ENCODE measurements around the gene NBPF11.
"Not testable (repeated sequence)": the region's sequence is repeated elsewhere in the genome, so short reads cannot be mapped to it uniquely, and the experiment has no call there.

DNA sequence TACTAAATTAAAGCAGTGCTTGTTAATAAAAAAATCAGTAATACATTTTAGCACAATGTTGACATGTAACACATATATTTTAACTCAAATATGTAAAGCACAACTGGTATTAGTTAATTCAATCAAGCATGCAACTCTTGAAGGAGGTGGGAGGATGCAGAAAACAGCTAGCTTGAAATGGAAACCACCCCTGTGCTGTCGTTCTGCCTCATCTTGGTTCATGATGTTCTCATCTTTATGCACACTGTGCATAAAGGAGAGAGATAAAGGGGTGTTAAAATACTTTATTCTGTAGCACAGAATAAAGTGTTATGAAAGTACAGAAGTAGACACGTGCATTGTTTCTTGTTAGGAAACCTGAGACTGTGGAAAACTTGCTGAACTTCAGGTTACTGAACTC, 23.3 kb upstream of the NBPF11 start:
- TF ChIP-seq RBBP5 (IDR thresholded peaks at IDR 0.05; ENCODE audit: borderline replicate concordance, low read depth, low read length); JUN (IDR thresholded peaks at IDR 0.05; ENCODE audit: low read depth, low read length); SAP30 (IDR thresholded peaks at IDR 0.05; ENCODE audit: insufficient read depth, insufficient replicate concordance, low read length); RAD21 (IDR thresholded peaks at IDR 0.05 in 1 of 2, conservative IDR thresholded peaks at IDR 0.05 in 1 of 2; ENCODE audit: low read depth in 2 of 2, low read length in 2 of 2): not testable (repeated sequence)
- TF ChIP-seq, protein P1, sequence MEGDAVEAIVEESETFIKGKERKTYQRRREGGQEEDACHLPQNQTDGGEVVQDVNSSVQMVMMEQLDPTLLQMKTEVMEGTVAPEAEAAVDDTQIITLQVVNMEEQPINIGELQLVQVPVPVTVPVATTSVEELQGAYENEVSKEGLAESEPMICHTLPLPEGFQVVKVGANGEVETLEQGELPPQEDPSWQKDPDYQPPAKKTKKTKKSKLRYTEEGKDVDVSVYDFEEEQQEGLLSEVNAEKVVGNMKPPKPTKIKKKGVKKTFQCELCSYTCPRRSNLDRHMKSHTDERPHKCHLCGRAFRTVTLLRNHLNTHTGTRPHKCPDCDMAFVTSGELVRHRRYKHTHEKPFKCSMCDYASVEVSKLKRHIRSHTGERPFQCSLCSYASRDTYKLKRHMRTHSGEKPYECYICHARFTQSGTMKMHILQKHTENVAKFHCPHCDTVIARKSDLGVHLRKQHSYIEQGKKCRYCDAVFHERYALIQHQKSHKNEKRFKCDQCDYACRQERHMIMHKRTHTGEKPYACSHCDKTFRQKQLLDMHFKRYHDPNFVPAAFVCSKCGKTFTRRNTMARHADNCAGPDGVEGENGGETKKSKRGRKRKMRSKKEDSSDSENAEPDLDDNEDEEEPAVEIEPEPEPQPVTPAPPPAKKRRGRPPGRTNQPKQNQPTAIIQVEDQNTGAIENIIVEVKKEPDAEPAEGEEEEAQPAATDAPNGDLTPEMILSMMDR (IDR thresholded peaks at IDR 0.05; ENCODE audit: control extremely low read depth in 1 of 3, insufficient read depth in 1 of 3, low read depth in 1 of 3, low read length in 3 of 3): not testable (repeated sequence)
- TF ChIP-seq, protein P2, sequence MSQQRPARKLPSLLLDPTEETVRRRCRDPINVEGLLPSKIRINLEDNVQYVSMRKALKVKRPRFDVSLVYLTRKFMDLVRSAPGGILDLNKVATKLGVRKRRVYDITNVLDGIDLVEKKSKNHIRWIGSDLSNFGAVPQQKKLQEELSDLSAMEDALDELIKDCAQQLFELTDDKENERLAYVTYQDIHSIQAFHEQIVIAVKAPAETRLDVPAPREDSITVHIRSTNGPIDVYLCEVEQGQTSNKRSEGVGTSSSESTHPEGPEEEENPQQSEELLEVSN (IDR thresholded peaks at IDR 0.05): not testable (repeated sequence)

All from H1 (cell line).